ENCODE data around the gene LIN7C. TPM values are rescaled to one million over a fixed set of nuclear protein-coding genes. Genes with fewer than 3 reads are reported as not detected.

Gene LIN7C
- total and polyA plus RNA-seq, 2 of the 8 experiments (the other 6 are each of a cell fraction or from before 2014, with no cell fraction given) = 10.5 to 42.7 TPM

DNA sequence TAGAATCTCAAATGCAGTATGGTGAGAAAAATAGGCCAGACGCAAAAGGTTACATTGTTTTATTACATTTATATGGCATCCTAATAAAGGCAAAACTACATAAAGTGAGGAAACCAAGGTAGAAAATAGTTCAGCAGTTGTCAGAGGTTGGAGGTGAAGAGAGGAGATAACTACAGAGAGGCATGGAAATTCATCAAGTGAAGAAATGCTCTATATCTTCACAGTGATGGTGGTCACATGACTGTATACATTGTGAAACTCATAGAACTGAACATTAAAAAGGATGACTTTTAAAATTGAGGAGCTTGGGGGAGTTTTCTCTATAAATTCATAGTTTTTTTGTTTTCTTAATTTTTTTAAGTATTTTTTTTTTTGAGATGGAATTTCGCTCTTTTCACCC lies 48.4 kb downstream of the LIN7C start:
- H2BK20ac ChIP-seq (ENCODE audit: low read length) = no peak overlapping the region
- H2BK12ac ChIP-seq (ENCODE audit: low read depth, low read length) = no peak overlapping the region
- peaks cover 2 to 7% of the 10 kb centered on the region in 2 experiments for H4K20me1 ChIP-seq (replicated peaks in 1 of 2; ENCODE audit: control insufficient read depth in 1 of 2, insufficient read depth in 2 of 2, low read length in 2 of 2)
- no peak overlapping the region for H3K9ac ChIP-seq (replicated peaks in 1 of 4; ENCODE audit: extremely low read depth in 1 of 4, low read depth in 3 of 4, low read length in 3 of 4)
- ChIA-PET POLR2A (ENCODE audit: partially characterized antibody) (interaction anchor here (1.2 kb wide), 1 partner anchor 9 kb away, joined by 4 read pairs; no protein-coding TSS in a partner anchor), CTCF (ENCODE audit: partially characterized antibody) (interaction anchor here (0.5 kb wide), 1 partner anchor 27 kb away, joined by 3 read pairs; no protein-coding TSS in a partner anchor)
- peaks cover 7% of the 10 kb centered on the region; the same call in 1 of the 2 replicates for H3K79me1 ChIP-seq (ENCODE audit: low read depth, low read length)
- H3K4ac ChIP-seq (replicated peaks; ENCODE audit: insufficient read length, low read depth, low read length) = no peak overlapping the region
- H3K23ac ChIP-seq (ENCODE audit: insufficient read length) = no peak overlapping the region
- H2BK5ac ChIP-seq (ENCODE audit: low read depth, low read length) = no peak overlapping the region
- H3K14ac ChIP-seq (ENCODE audit: insufficient read length) = no peak overlapping the region
- H2AFZ ChIP-seq (ENCODE audit: low read length) = no peak overlapping the region
- H4K5ac ChIP-seq (ENCODE audit: insufficient read length, low read depth, low read length) = no peak overlapping the region
- H4K91ac ChIP-seq (replicated peaks; ENCODE audit: insufficient read length, low read length) = no peak overlapping the region
- H3K9me3 ChIP-seq (ENCODE audit: insufficient read depth in 2 of 2, low read depth in 1 of 2, low read length in 1 of 2) = 0 out of 4 replicates have a peak, but pooled peaks cover 0 to 2% of the 10 kb centered on the region in 2 experiments
- H3K56ac ChIP-seq (replicated peaks; ENCODE audit: insufficient read length, low read depth, low read length) = no peak overlapping the region
- no peaks in the 10 kb centered on the region for H3K27me3 ChIP-seq (replicated peaks in 1 of 4; ENCODE audit: control insufficient read depth in 3 of 4, extremely low read depth in 1 of 4, insufficient read depth in 3 of 4, low read length in 3 of 4)
- H2BK15ac ChIP-seq (ENCODE audit: low read length) = no peak overlapping the region
- no peak for DNase-seq (ENCODE audit: low read depth in 1 of 2, low spot score in 2 of 2)
- FAIRE-seq = no peak
- H4K8ac ChIP-seq (ENCODE audit: extremely low read depth, insufficient read depth, low read length) = no peak overlapping the region
- no peak overlapping the region for H3K4me3 ChIP-seq (ENCODE audit: extremely low read depth in 1 of 4, insufficient read depth in 2 of 4, low read depth in 3 of 4, low read length in 4 of 4)
- H3K36me3 ChIP-seq (ENCODE audit: control insufficient read depth in 2 of 4, insufficient read depth in 4 of 4, low read length in 3 of 4) = peaks cover 0 to 7% (median 1%) of the 10 kb centered on the region in 4 experiments; a peak in 2 of 8 replicates
- no peaks in the 10 kb centered on the region for H3K23me2 ChIP-seq (ENCODE audit: low read depth, low read length)
- H3K4me2 ChIP-seq (ENCODE audit: insufficient read depth in 1 of 2, low read depth in 2 of 2, low read length in 2 of 2) = no peak overlapping the region
- H3K4me1 ChIP-seq (replicated peaks in 1 of 4; ENCODE audit: control insufficient read depth in 3 of 4, insufficient read depth in 4 of 4, low read length in 3 of 4) = peaks cover 0 to 18% (median 9%) of the 10 kb centered on the region in 4 experiments; a peak in 5 of 7 replicates
- H3K27ac ChIP-seq (ENCODE audit: low read depth, low read length) = no peak overlapping the region
- H2BK120ac ChIP-seq (replicated peaks; ENCODE audit: low read depth, low read length) = no peak overlapping the region
- no peak overlapping the region for H3K18ac ChIP-seq (ENCODE audit: extremely low read depth, low read length)
- no peak for TF ChIP-seq POLR2A (IDR thresholded peaks at IDR 0.05; ENCODE audit: control extremely low read depth in 1 of 2, low read depth in 2 of 2, low read length in 2 of 2)
- no peak for TF ChIP-seq ZNF274 (IDR thresholded peaks at IDR 0.05; ENCODE audit: borderline replicate concordance, extremely low read depth, low read length)
- TF ChIP-seq SP1 (IDR thresholded peaks at IDR 0.05; ENCODE audit: low read depth, low read length) = no peak
- no peak for TF ChIP-seq CBX5 (IDR thresholded peaks at IDR 0.05; ENCODE audit: low read depth, low read length)
- no peak for TF ChIP-seq TEAD4 (IDR thresholded peaks at IDR 0.05; ENCODE audit: low read depth, low read length)
- no peak for TF ChIP-seq TAF1 (IDR thresholded peaks at IDR 0.05; ENCODE audit: low read depth, low read length)
- TF ChIP-seq GABPA (IDR thresholded peaks at IDR 0.05; ENCODE audit: borderline replicate concordance, insufficient read depth, low read length) = no peak
- TF ChIP-seq EZH2 (IDR thresholded peaks at IDR 0.05; ENCODE audit: low read depth, low read length, severe bottlenecking) = no peak
- H2AK5ac ChIP-seq (ENCODE audit: low read depth, low read length) = no peak overlapping the region
- 95% methylated on average over 2 of the region's 2 CpGs; no CpG with 5 or more reads in 1 of the 2 experiments for WGBS, 2 experiments (ENCODE audit: extremely low coverage in 1 of 2, insufficient coverage in 1 of 2, insufficient read length in 1 of 2, insufficient replicate concordance in 2 of 2, low coverage in 1 of 2, low lambda C conversion rate in 2 of 2, missing lambda C conversion rate in 1 of 2)
- H3K79me2 ChIP-seq (ENCODE audit: control insufficient read depth in 1 of 2, insufficient read depth in 2 of 2, low read length in 2 of 2) = peaks cover 43 to 100% of the 10 kb centered on the region in 2 experiments
